ENCODE results near the gene CHD1.

- TF ChIP-seq CTCF (IDR thresholded peaks at IDR 0.05; ENCODE audit: low read length) (no peak), EZH2 (optimal IDR thresholded peaks at IDR 0.05; ENCODE audit: low read depth, low read length) (no peak), EZH2phosphoT487 (IDR thresholded peaks at IDR 0.05; ENCODE audit: low read length) (no peak)
Observed at GRCh38 chr5:98936948-98937715, 8.3 kb upstream of the CHD1 start.

Data from MM.1S (cell line).